GM12864 (cell line): ENCODE results near the gene CARS2.

Source experiments
- DNase-seq: peaks from one replicate; pipeline ENCODE4 v3.0.0-alpha.2; 2011; ENCODE audit warnings: low read depth
- H3K4me3 ChIP-seq: 2 replicates; pipeline ENCODE4 v1.5.1; 2011; ENCODE audit warnings: mild to moderate bottlenecking, low read depth, low read length, control low read depth
- CTCF ChIP-seq: IDR thresholded peaks from 2 replicates; pipeline ENCODE4 v1.5.1; 2011; ENCODE audit warnings: low read depth, mild to moderate bottlenecking, moderate library complexity, low read length, control low read depth, inconsistent platforms; ENCODE audit errors: missing control alignments

Gene CARS2

GRCh38 chr13:110629735-110630134, 76.2 kb downstream of the CARS2 start:
- H3K4me3 ChIP-seq = no peak overlapping the region
- DNase-seq = no peak
- no peak for TF ChIP-seq CTCF

- DNase-seq = no peak
- no peak for TF ChIP-seq CTCF
- H3K4me3 ChIP-seq = no peak overlapping the region
Measured at GRCh38 chr13:110628952-110629701, 76.8 kb downstream of the CARS2 start.

GRCh38 chr13:110628477-110628793, 77.5 kb downstream of the CARS2 start:
- no peak overlapping the region for H3K4me3 ChIP-seq
- TF ChIP-seq CTCF = no peak
- DNase-seq = no peak

- no peak for DNase-seq
- TF ChIP-seq CTCF = no peak
- no peak overlapping the region for H3K4me3 ChIP-seq
Measured at GRCh38 chr13:110627761-110628476, 78.0 kb downstream of the CARS2 start.

- TF ChIP-seq CTCF = no peak
- H3K4me3 ChIP-seq = no peak overlapping the region
- no peak for DNase-seq
Measured at GRCh38 chr13:110627351-110627750, 78.6 kb downstream of the CARS2 start.

GRCh38 chr13:110626521-110626920, 79.4 kb downstream of the CARS2 start:
- no peak for DNase-seq
- no peak overlapping the region for H3K4me3 ChIP-seq
- TF ChIP-seq CTCF = no peak
